NOMO-1 treated with dmso at 0.1 percent for 144 hours (cell line): ENCODE results near the gene CCDC137.

Source experiments
- DNase-seq: peaks from one replicate; lab custom pipeline; 2025; ENCODE audit not compliant: unreplicated experiment; lab: John Stamatoyannopoulos, UW

Gene CCDC137

DNA sequence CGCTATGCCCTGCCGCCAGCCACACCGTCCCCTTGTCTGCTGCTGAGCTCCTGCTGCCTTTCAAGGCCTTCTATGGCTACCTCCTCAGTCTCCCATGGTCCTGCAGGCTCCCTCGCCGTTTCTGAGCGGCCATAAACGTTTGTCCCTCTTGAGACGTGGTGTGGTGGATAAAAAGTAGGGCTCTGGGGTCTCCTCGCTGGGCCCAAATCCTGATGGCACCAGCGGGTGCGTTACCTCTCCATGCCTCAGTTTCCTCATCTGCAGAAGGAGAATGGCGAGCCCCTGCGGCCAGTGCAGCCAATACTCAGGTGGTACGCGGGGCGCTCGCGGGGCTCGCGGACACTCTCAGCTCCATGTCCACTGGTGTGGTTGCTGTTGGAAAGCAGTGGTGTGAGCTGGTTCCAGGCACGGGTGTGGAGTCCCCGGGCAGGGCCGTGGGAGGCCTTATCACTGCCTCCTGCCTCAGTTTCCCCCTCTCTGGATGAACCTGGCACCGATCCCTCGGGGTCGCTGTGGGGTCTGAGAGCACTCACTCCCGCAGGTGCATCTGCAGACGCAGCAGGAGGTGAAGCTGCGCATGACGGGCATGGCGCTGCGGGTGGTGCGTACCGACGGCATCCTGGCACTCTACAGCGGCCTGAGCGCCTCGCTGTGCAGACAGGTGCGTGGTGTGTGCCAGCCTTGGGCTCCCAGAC lies 48.0 kb downstream of the CCDC137 start:
- DNase-seq = no peak

- no peak for DNase-seq
Measured at GRCh38 chr17:81715107-81715871, 48.8 kb downstream of the CCDC137 start.

DNA sequence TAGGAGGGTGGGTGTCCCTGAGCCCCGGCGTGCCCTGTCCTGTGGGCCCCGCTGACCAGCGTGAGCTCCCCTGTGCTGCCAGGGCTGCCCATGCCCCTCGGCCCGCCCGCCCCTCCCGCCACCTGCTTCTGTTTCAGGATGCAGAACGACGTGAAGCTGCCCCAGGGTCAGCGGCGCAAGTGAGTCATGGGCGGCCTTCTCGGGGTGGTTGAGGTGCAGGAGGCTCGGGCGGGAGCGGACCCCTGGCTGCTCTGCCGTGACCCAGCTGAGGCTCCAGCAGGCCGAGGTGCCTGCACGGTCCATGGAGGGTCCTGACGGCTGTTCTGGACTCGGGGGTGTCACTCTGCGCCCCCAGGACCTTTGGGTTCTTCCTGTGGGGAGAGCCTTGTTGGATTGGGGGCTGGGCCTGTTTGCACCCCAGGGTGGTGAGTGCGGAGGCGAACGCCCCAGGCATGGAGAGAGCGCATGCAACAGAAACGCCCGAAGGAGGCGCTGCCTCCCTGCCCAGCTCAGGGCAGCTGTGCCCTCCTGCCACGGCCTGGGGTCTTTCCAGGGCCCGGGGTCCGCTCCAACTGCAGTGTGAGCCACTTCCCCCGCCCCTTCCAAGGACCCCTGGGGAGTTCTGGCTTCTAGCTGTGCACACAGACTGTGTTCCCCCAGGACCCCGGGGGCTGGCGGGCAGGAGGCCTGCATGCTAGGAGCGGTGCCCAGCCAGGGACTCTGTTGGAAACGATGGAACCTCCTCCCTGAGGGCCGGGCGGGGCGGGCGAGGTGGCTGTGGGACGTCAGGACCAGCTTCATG lies 49.5 kb downstream of the CCDC137 start:
- no peak for DNase-seq

DNA sequence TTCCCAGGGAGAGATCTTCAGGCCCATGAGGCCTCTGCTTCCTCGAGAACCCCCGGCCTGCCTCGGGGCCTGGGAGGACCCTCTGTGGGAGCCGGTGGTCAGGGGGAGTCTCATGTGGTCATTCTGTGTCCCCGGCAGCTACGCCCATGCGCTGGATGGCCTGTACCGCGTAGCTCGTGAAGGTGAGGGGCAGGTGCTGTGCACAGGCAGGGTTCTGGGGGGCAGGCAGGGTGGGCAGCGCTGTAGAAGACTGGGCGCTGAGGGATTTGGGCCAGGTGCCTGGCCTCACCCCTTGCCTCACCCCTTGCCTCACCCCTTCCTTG lies 50.1 kb downstream of the CCDC137 start:
- no peak for DNase-seq

DNA sequence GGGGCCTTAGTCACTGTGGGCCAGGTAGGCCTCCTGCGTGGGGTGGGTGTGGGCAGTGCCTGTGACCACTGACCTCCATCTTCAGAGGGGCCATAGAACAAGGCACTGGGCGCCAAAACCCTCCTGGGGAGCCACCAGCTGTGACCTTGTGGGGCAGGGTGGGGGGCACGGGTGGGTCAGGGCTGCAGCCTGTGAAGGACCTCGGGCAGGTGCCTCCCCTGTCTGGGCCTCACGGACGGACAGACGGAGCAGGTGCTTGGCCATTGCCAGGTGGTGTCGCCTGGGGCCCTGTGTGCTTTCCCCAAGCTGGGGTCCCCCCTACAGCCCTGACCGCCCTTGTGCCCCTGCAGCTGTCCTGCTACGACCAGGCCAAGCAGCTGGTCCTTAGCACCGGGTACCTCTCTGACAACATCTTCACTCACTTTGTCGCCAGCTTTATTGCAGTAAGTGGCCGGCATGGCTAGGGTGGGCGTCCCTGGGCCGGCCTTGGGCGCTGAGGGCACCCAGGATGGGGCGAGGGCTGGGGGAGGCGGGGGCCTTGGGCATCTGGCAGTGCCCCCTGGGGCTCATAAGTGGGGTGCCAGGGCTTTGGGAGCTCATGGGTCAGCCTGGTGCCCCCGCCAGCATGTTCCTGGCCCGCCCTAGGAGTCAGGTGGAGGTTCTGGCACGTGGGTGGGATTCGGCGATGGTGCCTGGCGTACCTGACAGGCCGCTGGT lies 50.7 kb downstream of the CCDC137 start:
- no peak for DNase-seq

- no peak for DNase-seq
Measured at GRCh38 chr17:81717766-81718089, 51.2 kb downstream of the CCDC137 start.

GRCh38 chr17:81719410-81720266 lies 53.1 kb downstream of the CCDC137 start:
- no peak for DNase-seq

DNA sequence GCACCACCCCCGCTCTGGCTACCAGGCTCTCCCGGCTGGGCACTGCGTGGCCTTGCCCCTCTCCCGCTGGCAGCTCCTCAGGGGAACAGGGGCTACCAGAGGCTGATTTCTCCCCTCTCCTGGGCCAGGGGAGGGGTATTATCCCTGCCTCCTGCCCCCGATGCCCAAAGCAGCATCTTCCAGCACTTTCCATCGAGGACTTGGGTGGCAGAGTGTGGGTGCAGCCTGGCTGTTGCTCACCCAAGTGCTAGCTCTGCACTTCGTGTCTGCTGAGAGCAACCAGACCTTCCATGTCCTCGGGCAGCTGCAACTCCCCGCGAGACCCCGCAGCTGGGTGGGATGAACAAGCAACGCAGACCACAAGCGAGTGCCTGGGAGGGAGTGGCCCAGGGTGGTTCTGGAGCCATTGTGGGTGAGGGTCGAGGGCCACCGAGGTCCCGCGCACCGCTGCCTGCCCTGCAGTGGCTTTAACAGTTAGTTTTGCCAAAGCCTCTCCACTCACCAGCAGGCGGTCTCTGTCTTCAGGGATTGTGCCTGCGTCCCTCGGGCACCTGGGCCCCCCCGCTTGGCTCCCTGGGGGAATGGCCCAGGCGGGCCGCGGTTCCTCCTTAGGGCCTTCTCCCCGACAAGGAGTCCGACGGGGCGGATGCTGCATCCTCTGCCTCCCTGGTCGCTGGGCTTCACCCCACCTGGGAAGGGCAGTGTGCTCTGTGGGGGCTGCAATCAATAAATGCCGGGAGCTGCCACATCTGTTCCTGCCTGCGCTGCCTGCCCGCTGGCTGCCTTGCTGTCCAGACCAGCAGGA lies 53.9 kb downstream of the CCDC137 start:
- no peak for DNase-seq

DNA sequence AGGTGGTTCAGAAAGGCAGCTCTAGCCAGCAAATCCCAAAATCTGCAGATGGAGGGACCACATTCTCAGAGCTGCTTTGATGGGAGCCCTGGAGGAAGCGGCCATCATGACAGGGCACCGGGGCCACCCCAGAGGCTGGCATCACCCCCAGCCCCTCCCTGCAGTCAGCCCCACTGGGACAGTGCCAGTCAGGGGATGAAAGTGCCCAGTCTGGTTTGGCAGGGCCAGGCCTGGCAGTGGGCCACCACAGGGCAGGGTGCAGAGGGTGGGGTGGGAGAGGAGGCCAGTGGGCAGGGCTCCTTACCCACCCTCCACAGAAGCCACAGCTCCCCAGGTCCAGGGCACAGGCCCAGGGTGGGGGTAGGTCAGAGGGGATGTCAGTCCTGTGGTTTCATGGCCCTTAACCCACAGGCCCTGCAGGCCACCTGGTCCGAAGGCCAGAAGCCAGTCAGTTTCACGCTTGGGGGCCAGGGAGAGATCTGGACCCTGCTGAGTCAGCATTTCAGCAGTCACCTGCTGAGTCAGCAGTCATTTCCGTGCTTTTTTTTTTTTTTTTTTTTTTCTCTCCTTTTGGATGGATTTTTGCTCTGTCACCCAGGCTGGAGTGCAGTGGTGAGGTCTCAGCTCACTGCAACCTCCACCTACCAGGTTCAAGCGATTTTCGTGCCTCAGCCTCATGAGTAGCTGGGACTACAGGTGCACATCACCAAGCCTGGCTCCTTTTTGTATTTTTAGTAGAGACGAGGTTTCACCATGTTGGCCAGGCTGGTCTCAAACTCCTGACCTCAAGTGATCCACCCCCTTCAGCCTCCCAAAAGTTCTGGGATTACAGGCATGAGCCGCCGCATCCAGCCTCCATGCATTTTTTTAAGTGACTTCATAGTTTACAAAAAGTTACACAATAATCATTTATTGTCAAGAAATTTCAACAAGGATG lies 55.9 kb downstream of the CCDC137 start:
- no peak for DNase-seq
